Prostate gland (tissue), 2 donors: ENCODE measurements around the gene CROCC2.

ENCODE experiments used
- POLR2A ChIP-seq: fragments of 450-650 bp; IDR thresholded peaks from one replicate; pipeline ENCODE4 v1.6.1; 2016; ENCODE audit warnings: antibody characterized with exemption, mild to moderate bottlenecking
- TF ChIP-seq, protein P1 (sequence below), 4 experiments: fragments of 200-600 bp in 2 of 4; fragments of 450-650 bp in 2 of 4; sonication (generic) in 2 of 4; IDR thresholded peaks; 1 replicate in 3 of 4; 2 replicates in 1 of 4; pipeline ENCODE4 v1.5.1; 2016 to 2019; ENCODE audit warnings: antibody characterized with exemption in 4 of 4, mild to moderate bottlenecking in 2 of 4, moderate library complexity in 2 of 4

DNA sequence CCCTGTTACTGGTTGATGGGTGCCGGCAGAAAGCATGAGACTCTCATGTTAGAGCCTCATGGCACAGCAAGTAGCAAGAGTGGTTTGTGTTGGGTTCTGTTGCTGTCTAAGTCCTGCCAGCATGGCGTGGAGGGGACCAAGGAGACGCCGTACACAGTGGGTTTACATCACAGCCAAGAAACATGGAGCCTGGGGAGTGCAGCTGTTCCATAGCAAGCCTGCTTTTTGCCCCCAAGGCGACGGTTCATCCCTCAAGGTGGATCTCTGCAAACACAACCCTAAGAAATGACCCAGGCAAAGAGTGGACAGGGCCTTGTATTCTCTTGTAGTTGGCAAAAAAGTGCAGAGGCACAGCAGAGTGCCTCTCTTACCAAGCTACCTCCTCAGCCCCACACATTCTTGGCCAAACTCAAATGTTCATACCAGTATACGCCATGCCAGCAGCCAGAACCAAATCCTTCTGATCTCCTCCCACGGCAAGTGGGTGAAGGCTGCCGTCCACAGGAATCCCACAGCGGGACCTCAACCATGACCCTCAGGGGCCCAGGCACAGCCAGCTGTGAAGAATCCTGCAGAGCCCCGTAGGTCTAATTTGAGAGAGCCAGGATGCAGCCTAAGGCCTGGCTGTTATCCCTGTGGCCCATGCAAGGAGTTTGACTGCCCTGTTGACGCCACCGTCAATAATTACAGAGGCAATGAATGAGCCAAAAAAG, 111.2 kb downstream of the CROCC2 start:
- TF ChIP-seq, protein P1, sequence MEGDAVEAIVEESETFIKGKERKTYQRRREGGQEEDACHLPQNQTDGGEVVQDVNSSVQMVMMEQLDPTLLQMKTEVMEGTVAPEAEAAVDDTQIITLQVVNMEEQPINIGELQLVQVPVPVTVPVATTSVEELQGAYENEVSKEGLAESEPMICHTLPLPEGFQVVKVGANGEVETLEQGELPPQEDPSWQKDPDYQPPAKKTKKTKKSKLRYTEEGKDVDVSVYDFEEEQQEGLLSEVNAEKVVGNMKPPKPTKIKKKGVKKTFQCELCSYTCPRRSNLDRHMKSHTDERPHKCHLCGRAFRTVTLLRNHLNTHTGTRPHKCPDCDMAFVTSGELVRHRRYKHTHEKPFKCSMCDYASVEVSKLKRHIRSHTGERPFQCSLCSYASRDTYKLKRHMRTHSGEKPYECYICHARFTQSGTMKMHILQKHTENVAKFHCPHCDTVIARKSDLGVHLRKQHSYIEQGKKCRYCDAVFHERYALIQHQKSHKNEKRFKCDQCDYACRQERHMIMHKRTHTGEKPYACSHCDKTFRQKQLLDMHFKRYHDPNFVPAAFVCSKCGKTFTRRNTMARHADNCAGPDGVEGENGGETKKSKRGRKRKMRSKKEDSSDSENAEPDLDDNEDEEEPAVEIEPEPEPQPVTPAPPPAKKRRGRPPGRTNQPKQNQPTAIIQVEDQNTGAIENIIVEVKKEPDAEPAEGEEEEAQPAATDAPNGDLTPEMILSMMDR (IDR thresholded peaks at IDR 0.05) = no peak
- TF ChIP-seq POLR2A = no peak
